OCI-LY7 (cell line): ENCODE measurements around the gene IPPK. TPM values are rescaled to one million over a fixed set of nuclear protein-coding genes. Genes with fewer than 3 reads are reported as not detected.

ENCODE experiments used
- BruUV-seq: library from RNA; stranded (reverse); fragments of 400-500 nt; replicated peaks from 2 replicates; lab custom pipeline; 2021; lab: Mats Ljungman, UMichigan
- CTCF ChIA-PET: fragments of 300-600 bp; sonication (Branson Sonifier 250); formaldehyde crosslinking; loops from one replicate; lab custom pipeline; 2022; ENCODE audit warnings: antibody characterized with exemption; ENCODE audit not compliant: unreplicated experiment; lab: Charles Lee
- POLR2A ChIA-PET: fragments of 300-600 bp; sonication (Branson Sonifier 250); formaldehyde crosslinking; loops from one replicate; lab custom pipeline; 2022; ENCODE audit warnings: antibody characterized with exemption; lab: Charles Lee
- DNase-seq: peaks from one replicate; pipeline ENCODE4 v3.0.0-alpha.2; 2015; ENCODE audit warnings: low spot score
- H2AFZ ChIP-seq: fragments of 200-600 bp; sonication (generic), shearing (Covaris generic); 2 replicates; pipeline ENCODE4 v1.6.1; 2014; ENCODE audit warnings: mild to moderate bottlenecking, antibody characterized with exemption, low read length, moderate library complexity
- H3K27ac ChIP-seq: fragments of 200-600 bp; sonication (generic); 2 replicates; pipeline ENCODE4 v1.5.1; 2014; ENCODE audit warnings: mixed run types, low read depth, mild to moderate bottlenecking, moderate library complexity, low read length, inconsistent platforms; ENCODE audit not compliant: poor library complexity, severe bottlenecking
- H3K36me3 ChIP-seq: fragments of 200-600 bp; sonication (generic); 2 replicates; pipeline ENCODE4 v1.6.1; 2014; ENCODE audit warnings: mild to moderate bottlenecking, antibody characterized with exemption, low read length, moderate library complexity, mixed read lengths; ENCODE audit not compliant: insufficient read depth
- H3K4me1 ChIP-seq: fragments of 200-600 bp; sonication (generic); 2 replicates; pipeline ENCODE4 v1.5.1; 2014; ENCODE audit warnings: mild to moderate bottlenecking, low read length; ENCODE audit not compliant: insufficient read depth, poor library complexity, severe bottlenecking
- H3K4me2 ChIP-seq: fragments of 200-600 bp; sonication (generic); 2 replicates; pipeline ENCODE4 v1.6.1; 2014; ENCODE audit warnings: mild to moderate bottlenecking, low read length
- H3K4me3 ChIP-seq: fragments of 200-600 bp; sonication (generic); 2 replicates; pipeline ENCODE4 v1.5.1; 2014; ENCODE audit warnings: mild to moderate bottlenecking, low read depth, low read length; ENCODE audit not compliant: poor library complexity, severe bottlenecking
- H3K79me2 ChIP-seq: fragments of 200-600 bp; sonication (generic); 2 replicates; pipeline ENCODE4 v1.6.1; 2016; ENCODE audit warnings: low read depth, mild to moderate bottlenecking, low read length, moderate library complexity, mixed read lengths; ENCODE audit not compliant: insufficient read depth
- H3K9me2 ChIP-seq: fragments of 200-600 bp; sonication (generic); 2 replicates; pipeline ENCODE4 v1.6.1; 2016; ENCODE audit warnings: mild to moderate bottlenecking, low read length, mixed read lengths; ENCODE audit not compliant: insufficient read depth
- H3K9me3 ChIP-seq: fragments of 200-600 bp; sonication (generic); 2 replicates; pipeline ENCODE4 v1.6.1; 2014; ENCODE audit warnings: mild to moderate bottlenecking, mixed run types, low read length, mixed read lengths
- H4K20me1 ChIP-seq: fragments of 200-600 bp; sonication (generic); 2 replicates; pipeline ENCODE4 v1.6.1; 2014; ENCODE audit warnings: mild to moderate bottlenecking, antibody characterized with exemption, low read length, moderate library complexity, mixed read lengths; ENCODE audit not compliant: insufficient read depth
- EZH2phosphoT487 ChIP-seq: fragments of 200-600 bp; sonication (generic); IDR thresholded peaks from 2 replicates; pipeline ENCODE4 v1.6.1; 2018; ENCODE audit warnings: low read depth, borderline replicate concordance, mild to moderate bottlenecking, mixed run types, antibody characterized with exemption, low read length, moderate library complexity, mixed read lengths
- intact Hi-C: fragments of 100-400 bp; cut with micrococcal nuclease; formaldehyde crosslinking; loops from one replicate; pipeline ENCODE4 v1.10.0; 2022; ENCODE audit not compliant: unreplicated experiment
- total RNA-seq, 2 experiments: library from RNA; depleted of rRNA in 1 of 2; stranded (reverse); fragments of >200 nt in 1 of 2; shearing (Covaris generic) in 1 of 2; gene quantifications; 2 replicates each; pipeline ENCODE4 v1.2.3, GENCODE V29; 2014 to 2022
- TF ChIP-seq, protein P1 (sequence below): fragments of 200-600 bp; sonication (generic); conservative IDR thresholded peaks from 2 replicates; pipeline ENCODE4 v1.5.1; 2014; ENCODE audit warnings: mild to moderate bottlenecking, antibody characterized with exemption, low read length, moderate library complexity, mixed read lengths

The IPPK gene
- total RNA-seq, 2 experiments from 2014 or later = 10.3 to 12.7 TPM

DNA sequence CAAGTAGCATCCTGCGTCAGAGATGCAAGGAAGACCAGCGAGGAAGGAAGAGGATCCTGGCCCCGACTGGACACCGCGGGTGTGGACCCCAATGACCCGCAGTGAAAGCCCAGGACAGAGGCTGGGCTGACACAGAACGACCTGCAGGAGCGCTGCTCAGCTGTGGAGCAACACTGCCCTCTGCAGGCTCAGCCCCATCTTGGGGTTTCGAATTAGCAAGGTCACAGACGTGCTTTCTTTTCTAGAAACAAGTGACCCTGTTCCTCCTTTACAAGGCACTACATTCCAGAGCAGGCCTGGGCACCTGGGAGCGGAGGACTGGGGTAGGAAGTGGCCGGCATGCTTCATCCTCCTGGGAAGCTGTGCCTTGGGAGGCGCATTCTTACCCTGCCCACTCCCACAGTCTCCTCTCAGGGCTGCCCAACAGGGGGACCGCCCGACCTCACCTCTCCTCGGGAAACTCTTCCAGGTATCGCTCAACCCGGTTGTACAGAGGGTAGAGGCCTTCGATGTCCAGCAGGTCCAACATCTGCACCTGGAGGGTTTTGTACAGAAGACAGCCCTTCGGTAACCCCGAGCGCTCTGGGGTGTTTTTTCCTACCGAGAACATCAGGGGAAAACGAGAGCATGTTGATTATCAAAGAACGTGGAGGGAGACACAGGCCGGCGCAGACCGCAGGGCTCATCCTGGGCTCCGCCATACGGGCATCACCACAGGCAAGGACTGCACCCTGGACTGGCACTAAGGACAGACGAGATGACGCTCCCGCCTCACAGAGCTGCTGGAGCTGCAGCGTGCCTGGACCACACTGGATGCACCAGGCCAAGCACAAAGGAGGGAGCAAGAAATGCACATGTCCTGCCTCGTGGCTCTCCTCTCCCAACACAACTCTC lies 35.0 kb downstream of the IPPK start:
- Histone ChIP-seq H4K20me1 (no peaks in the 10 kb centered on the region), H3K79me2 (no peaks in the 10 kb centered on the region), H3K9me3 (no peaks in the 10 kb centered on the region), H3K4me3 (no peak overlapping the region), H3K4me1 (no peaks in the 10 kb centered on the region), H2AFZ (no peak overlapping the region), H3K36me3 (peaks cover 75% of the 10 kb centered on the region), H3K4me2 (no peak overlapping the region), H3K9me2 (no peaks in the 10 kb centered on the region), H3K27ac (no peak overlapping the region)
- TF ChIP-seq EZH2phosphoT487 = no peak
- TF ChIP-seq, protein P1, sequence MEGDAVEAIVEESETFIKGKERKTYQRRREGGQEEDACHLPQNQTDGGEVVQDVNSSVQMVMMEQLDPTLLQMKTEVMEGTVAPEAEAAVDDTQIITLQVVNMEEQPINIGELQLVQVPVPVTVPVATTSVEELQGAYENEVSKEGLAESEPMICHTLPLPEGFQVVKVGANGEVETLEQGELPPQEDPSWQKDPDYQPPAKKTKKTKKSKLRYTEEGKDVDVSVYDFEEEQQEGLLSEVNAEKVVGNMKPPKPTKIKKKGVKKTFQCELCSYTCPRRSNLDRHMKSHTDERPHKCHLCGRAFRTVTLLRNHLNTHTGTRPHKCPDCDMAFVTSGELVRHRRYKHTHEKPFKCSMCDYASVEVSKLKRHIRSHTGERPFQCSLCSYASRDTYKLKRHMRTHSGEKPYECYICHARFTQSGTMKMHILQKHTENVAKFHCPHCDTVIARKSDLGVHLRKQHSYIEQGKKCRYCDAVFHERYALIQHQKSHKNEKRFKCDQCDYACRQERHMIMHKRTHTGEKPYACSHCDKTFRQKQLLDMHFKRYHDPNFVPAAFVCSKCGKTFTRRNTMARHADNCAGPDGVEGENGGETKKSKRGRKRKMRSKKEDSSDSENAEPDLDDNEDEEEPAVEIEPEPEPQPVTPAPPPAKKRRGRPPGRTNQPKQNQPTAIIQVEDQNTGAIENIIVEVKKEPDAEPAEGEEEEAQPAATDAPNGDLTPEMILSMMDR = peak; percentile 97
- no TSS peak for BruUV-seq
- peak; percentile 71 for DNase-seq
- POLR2A ChIA-PET = no interaction called here
- intact Hi-C loops = loop anchor here (2.0 kb wide), 2 partner anchors 308 to 494 kb away; no protein-coding TSS in a partner anchor
- CTCF ChIA-PET = no interaction called here

DNA sequence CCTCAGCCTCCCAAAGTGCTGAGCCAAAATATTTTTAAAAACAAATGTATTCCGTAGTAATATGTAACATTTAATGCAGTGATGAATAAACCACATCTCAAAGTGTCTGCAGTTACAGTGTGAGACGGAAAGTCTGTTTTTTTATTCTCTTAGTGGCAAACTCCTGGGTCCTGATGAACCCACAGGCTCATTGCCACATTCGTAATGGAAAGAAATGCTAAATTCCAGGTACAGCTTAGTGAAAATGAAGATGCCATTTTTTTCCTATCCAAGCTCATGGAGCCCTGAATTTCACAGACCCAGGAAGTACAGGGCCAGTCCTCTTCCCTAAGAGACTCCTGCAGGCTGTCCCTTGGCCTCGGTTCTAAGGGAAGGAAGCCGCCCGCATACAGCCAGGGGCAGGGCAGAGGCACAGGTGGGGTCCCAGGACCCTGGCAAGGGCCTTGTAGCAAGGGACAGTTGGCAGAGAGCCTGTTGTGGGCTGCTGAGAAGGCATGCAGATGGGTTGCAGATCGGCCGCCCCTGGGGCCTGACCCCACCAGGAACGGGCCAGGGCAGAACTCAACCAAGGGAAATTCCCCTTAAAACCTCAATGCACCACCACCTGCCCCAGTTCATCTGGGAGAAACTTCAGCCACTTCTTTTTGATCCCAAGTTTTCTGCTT lies 36.2 kb downstream of the IPPK start:
- H3K36me3 ChIP-seq = peaks cover 76% of the 10 kb centered on the region

More for the DNA sequence above, 36.2 kb downstream of the IPPK start:
- Histone ChIP-seq H3K4me1 (no peaks in the 10 kb centered on the region), H3K4me2 (no peak overlapping the region), H3K79me2 (no peaks in the 10 kb centered on the region), H3K27ac (no peak overlapping the region), H2AFZ (no peak overlapping the region), H3K9me2 (no peaks in the 10 kb centered on the region), H4K20me1 (no peaks in the 10 kb centered on the region), H3K4me3 (no peak overlapping the region), H3K9me3 (no peaks in the 10 kb centered on the region)
- intact Hi-C loops = loop anchor here (2.0 kb wide), 2 partner anchors 307 to 493 kb away; no protein-coding TSS in a partner anchor
- BruUV-seq = no TSS peak
- CTCF ChIA-PET = no interaction called here
- no peak for TF ChIP-seq EZH2phosphoT487
- TF ChIP-seq, protein P1 = no peak
- POLR2A ChIA-PET = interaction anchor here (0.5 kb wide), 1 partner anchor 830 kb away, joined by 3 read pairs; no protein-coding TSS in a partner anchor
- DNase-seq = no peak
